ENCODE results near the gene TAF4.

- TF ChIP-seq POLR2A (IDR thresholded peaks at IDR 0.05; ENCODE audit: low read depth, low read length), result no peak
- TF ChIP-seq POLR2AphosphoS5 (IDR thresholded peaks at IDR 0.05; ENCODE audit: low read depth, low read length), result no peak
Measured at GRCh38 chr20:62040381-62040922, 25.2 kb downstream of the TAF4 start.

Measured in GM12892 (cell line).